Activated CD8-positive, alpha-beta memory T cell treated with anti-CD3 and anti-CD28 coated beads for 1 hour (primary cell): ENCODE measurements around the gene DUSP28.

ENCODE experiments used
- DNase-seq, 2 donors: peaks; one replicate each; pipeline ENCODE4 v3.0.0-alpha.2; 2020; ENCODE audit warnings: low read depth in 1 of 2; ENCODE audit errors: extremely low read depth in 1 of 2

Gene DUSP28

DNA sequence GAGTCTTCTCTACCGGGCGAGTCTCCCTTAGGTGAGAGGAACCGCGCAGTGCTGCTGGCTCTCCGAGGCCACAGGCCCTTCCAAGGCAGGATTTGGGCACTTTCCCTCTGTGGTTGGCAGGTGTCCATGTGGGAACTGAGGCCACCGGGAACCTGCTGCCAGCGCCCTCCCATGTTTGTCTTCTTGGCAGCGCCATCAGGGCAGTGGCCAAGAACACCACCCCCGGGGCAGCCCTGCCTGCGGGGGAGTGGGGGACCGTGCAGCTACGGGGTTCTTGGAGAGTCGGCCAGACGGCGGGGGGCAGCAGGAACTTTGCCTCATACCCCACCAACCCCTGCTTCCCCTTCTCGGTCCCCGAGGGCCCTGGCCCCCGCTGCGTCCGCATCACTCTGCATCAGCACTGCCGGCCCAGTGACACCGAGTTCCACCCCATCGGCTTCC lies 36.4 kb downstream of the DUSP28 start:
- no peak for DNase-seq

GRCh38 chr2:240597054-240597418 lies 36.9 kb downstream of the DUSP28 start:
- no peak for DNase-seq

- DNase-seq: no peak
Observed at GRCh38 chr2:240597419-240598181, 37.4 kb downstream of the DUSP28 start.

GRCh38 chr2:240598311-240598911 lies 38.3 kb downstream of the DUSP28 start:
- DNase-seq: no peak

GRCh38 chr2:240599141-240599583 lies 39.0 kb downstream of the DUSP28 start:
- no peak for DNase-seq

DNA sequence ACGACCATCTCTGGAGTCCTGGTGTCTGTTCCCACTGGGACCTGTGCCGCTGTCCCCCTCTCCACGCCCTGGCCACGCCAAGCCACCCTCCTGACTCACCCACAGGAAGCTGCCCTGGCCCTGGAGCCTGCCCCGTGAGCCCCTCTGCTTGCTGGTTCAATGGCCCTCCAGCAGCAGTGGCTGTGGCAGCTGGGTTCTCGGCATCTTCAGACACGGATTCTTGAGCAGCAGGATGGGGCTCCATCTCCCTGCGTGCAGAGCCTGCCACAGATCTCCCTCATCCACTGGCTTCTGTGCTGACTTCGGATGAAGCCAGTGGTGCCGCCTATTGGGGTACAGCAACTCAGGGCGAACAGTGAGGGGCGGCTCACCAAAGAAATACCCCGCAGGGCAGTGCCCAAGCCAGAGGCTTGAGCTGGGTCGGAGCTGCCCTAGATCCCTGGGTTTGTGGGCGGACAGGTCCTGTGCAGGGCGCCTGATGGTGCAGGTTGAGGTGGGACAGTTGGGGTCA lies 40.3 kb downstream of the DUSP28 start:
- no peak for DNase-seq

DNA sequence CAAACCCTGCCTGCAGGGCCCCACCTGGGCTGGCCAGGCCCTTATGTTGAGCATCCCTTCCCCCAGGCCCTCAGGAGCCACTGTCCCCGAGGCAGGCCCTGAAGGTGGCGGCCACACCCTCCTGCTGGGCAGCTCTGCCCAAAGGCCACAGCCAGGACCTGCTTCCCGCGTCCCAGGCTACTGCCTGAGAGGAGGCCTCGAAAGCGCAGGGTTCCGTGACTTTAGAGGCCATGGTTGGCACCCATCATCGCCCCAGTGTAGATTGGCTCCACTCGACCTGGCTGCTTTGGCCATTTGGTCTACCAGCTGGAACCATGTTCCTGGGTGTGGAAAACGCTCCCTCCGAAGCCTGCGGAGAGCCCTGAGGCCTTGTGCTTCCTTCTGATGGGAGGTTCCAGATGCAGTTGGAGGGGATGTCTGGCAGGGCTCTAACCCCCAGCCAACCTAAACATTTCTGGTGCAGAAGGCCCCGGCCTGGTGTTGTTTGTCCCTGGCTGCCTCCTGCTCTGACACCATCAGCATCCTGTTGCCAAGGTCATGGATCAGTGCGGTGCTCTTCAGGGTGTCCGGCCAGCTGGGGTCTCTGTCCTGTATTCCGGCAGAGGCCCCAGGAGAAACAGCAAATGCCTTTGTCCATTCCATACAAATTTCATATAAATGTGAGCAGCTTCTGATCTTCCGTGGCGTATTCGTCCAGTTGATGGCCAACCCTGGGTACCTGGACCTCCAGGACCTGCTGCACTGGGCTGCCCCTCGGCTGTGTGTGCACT lies 41.1 kb downstream of the DUSP28 start:
- no peak for DNase-seq

GRCh38 chr2:240601831-240602160 lies 41.6 kb downstream of the DUSP28 start:
- DNase-seq: no peak

DNA sequence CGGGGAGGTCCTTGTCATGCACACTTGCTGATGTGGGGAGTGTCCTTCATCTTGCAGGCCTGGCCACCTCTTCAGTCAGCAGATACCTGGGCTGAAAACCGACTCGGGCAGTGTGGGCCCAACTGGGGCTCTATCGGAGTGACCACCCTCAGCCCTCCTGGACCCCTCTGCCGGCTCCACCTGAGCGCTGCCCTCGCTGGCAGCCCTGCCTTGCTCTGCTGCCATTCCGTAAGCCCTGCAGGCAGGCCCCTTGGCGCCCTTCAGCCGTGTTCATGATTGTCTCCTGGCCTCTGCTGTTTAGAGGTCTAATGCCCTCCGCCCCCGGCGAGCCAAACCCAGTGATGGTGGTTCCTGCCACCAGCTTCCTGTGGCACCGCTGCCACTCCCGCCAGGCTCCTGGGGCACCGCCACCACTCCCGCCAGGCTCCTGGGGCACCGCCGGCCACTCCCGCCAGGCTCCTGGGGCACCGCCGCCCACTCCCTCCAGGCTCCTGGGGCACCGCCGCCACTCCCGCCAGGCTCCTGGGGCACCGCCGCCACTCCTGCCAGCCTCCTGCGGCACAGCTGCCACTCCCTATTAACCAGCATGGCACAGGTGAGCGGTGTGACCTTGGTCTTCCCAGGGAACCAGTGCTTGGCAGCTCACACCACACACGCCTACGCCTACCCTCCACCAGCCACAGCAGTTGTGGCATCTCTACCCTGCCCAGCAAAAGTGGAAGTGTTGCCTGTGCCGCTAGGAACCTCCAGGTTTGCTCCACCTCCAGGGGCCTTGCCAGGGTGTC lies 42.3 kb downstream of the DUSP28 start:
- no peak for DNase-seq

GRCh38 chr2:240603081-240603835 lies 43.1 kb downstream of the DUSP28 start:
- no peak for DNase-seq

- DNase-seq: no peak
Observed at GRCh38 chr2:240603846-240604245, 43.7 kb downstream of the DUSP28 start.

DNA sequence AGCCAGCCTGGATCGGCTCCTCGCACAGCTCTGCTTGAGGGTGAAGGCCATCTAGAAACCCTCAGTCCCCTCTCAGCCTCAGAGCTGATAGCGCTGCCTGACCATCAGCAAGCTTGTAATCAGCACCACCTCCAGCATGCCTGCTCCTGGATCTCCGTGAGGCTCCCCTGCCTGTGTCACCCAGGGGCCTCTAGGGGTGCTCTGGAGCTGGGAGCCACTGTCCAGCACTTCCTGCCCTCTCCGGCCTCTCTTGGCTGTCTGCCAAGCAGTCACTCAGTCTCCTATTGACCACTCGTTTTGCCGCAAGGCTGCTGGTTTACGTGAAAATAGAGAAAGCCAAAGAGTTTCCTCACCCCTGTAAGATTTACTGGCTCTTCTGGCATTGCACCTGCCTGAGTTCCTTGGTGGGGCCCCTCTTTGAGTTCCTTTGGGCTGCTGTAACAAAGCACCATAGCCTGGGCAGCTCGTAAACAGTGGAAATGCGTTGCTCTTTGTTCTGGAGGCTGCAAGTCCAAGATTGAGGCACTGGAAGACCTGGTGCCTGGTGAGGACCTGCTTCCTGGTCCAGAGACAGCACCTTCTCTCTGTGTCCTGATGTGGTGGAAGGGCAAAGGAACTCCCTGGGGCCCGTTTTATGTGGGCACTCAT lies 44.3 kb downstream of the DUSP28 start:
- no peak for DNase-seq

DNA sequence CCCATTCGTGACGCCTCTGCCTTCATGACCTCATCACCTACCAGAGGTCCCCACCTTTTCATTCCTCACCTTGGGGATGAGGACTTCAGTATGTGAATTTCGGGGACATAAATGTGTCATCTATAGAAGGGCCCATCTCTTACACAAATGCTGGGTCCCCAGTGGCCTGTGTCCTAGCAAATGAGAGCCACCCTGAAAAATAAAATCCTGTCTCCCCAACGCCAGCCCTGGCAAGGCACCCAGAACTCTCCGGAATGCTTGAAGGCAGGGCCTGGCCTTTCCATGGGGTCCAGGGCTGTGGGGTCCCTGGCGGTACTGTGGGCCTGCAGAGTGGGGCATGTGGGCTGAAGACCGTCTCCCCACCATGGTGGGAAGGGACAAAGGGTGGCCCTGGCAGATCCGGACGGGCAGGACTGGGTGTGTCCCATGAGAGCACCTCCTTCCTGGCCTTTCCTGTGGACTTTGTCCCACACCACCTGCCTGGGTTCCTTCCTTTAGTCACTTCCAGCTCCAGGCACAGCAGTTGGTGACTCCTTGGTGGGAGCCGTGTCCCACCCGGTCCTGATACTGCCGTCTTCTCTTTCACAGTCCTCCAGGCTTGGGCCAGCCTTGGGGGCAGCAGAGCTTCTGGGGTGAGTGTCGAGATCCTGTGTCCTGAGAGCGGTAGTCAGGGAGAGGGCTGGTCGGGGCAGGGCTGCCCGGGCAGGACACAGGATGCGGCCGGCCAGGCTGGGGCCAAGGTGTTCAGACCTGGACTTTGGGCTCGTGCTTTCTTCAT lies 45.0 kb downstream of the DUSP28 start:
- no peak for DNase-seq

DNA sequence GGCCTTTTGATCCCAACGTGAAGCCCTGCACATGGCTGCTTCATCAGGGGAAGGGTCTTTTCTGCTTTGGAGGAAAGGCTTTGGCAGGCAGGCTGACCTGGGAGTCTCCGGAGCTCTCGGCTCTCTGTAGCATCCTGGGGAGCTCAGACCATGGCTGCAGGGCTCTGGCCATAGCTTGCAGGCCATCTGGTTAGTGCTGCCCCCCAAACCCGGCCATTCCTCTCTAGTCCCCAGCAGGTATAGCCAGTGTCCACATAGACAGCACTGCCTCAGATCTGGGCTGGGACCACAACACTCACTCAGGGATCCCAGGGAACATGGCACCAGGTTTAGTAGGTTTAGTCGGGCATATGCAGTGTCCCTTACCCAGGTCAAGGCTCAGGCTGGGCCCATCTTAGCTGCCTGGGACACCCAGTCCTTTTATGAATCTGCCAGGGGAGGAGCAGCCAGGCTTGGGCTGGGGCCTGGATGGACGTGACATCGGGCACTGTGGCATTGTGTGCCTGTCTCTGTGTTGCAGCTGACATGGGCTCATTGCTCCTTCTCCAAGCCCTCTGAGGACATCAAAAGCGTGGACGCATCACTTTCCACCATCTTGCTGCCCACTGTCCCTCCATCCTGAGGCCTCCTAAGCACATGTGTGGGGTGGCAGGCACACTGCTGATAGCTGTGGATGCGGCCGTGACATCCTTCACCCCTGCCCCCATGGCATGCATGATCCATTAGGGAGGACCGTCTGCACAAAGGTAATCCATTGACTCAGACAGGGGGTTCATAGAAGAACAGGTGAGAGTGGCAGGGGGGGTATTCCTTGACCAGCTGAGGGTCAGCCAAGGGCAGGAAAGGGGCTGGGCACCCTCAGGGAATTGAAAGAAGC lies 45.9 kb downstream of the DUSP28 start:
- no peak for DNase-seq

DNA sequence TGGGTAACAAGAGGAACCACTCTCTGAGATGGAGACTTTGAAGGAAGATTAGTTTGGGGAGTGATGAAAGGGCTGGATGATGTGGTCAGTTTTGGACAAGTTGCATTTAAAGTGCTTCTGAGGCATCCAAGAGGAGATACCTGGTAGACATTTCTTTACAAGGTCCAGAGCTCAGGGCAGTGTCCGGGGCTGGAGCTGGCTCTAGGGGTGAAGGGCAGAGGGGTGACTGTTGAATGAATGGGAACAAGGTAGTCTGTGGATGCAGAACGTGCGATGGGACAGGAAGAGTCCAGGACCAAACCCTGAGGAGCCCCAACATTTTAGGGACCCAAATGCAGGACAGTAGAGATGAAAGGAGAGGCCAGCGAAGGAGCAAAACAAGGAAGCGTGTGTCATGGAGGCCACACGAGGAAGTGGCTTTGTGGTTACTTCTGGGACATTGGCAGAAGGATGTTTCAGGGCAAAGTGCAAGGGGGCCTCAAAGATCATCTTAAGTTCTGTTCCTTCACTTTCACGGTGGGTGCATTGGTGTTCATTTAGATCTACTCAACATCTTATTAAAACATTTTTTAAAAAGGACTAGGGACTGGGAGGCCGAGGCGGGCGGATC lies 51.5 kb downstream of the DUSP28 start:
- DNase-seq: no peak
